Lower leg skin (tissue), 3 donors: Measurements from ENCODE around the gene RASSF5.

Source experiments
- CTCF ChIP-seq, 3 donors: fragments of 450-650 bp; IDR thresholded peaks; one replicate each; pipeline ENCODE4 v1.5.1; 2016; ENCODE audit warnings: antibody characterized with exemption in 3 of 3, mild to moderate bottlenecking in 3 of 3, moderate library complexity in 2 of 3
- POLR2A ChIP-seq, 2 donors: fragments of 450-650 bp; IDR thresholded peaks; one replicate each; pipeline ENCODE4 v1.6.1; 2016 to 2017; ENCODE audit warnings: antibody characterized with exemption in 2 of 2, mild to moderate bottlenecking in 1 of 2, moderate library complexity in 1 of 2

DNA sequence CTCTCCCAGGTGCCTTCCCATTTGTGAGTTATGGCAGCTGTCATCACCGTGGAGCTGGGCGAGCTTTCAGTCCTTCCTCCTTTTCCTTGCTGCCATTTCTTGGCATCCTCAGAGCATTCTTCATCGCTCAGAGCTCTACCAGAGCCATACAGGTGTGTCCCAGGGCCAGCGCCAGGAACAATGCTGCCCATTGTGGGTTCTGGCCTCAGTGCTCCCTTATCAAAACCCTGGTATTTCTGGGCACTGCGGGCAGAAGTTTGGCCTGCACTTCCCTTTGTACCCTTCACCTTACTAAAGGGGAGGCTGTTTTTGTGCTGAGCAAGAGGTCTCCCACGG lies 28.5 kb downstream of the RASSF5 start:
- no peak for TF ChIP-seq CTCF (IDR thresholded peaks at IDR 0.05)
- no peak for TF ChIP-seq POLR2A (IDR thresholded peaks at IDR 0.05)
